Right atrium auricular region (tissue), 2 donors: ENCODE measurements around the gene WDFY3. TPM values are rescaled to one million over a fixed set of nuclear protein-coding genes. Genes with fewer than 3 reads are reported as not detected.

Source experiments
- DNase-seq: peaks from one replicate; pipeline ENCODE4 v3.0.0-alpha.2; 2019; ENCODE audit warnings: low spot score
- H3K27ac ChIP-seq, 2 donors: fragments of 200-600 bp; sonication (generic); 1 replicate in 1 of 2; 2 replicates in 1 of 2; pipeline ENCODE4 v1.5.1; 2016 to 2019
- H3K27me3 ChIP-seq, 2 donors: fragments of 200-600 bp; sonication (generic); one replicate each; pipeline versions ENCODE4 v1.5.1 to v1.6.0; 2017 to 2019
- H3K36me3 ChIP-seq: fragments of 200-600 bp; sonication (generic); one replicate; pipeline ENCODE4 v1.5.1; 2016
- H3K4me1 ChIP-seq, 2 donors: fragments of 200-600 bp; sonication (generic); one replicate each; pipeline versions ENCODE4 v1.5.1 to v1.6.0; 2017 to 2019
- H3K4me3 ChIP-seq, 2 donors: fragments of 200-600 bp; sonication (generic); 1 replicate in 1 of 2; 2 replicates in 1 of 2; pipeline ENCODE4 v1.5.1; 2017 to 2019; ENCODE audit warnings: mild to moderate bottlenecking in 1 of 2, moderate library complexity in 1 of 2
- H3K9me3 ChIP-seq, 2 donors: fragments of 200-600 bp; sonication (generic); one replicate each; pipeline ENCODE4 v1.5.1; 2019
- total RNA-seq, 2 donors: library from RNA; depleted of rRNA; stranded (reverse); fragments of >200 nt; gene quantifications; one replicate each; pipeline ENCODE4 v1.1.0, GENCODE V29; 2016
- TF ChIP-seq, protein P1 (sequence below), 2 donors: fragments of 200-600 bp; sonication (generic); IDR thresholded peaks; one replicate each; pipeline ENCODE4 v1.5.1; 2019; ENCODE audit warnings: antibody characterized with exemption in 2 of 2

The WDFY3 gene
- total RNA-seq, 2 donors from 2014 or later = 27.6 to 40.0 TPM

DNA sequence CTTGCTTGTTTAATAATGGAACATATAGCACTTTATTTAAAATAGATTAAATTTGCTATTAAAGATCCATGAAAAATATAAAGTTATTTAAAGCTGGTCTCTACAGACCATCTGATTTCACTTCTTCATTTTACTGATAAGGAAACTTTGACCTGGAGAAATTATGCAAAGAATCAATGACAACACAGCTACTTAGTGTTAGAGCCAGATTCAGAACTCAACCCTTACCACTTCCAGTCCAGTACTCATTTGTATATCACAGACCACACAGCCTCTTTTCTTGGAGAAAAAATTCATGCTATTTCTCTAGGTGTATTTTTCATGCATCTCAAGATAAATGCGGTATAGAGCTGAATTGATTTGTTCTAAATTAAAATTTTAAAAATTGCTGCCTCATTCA, 34.0 kb downstream of the WDFY3 start:
- no peaks in the 10 kb centered on the region for H3K27me3 ChIP-seq
- no peak for DNase-seq
- H3K36me3 ChIP-seq = peaks cover 5% of the 10 kb centered on the region
- H3K4me1 ChIP-seq = peaks cover 0 to 22% of the 10 kb centered on the region in 2 donors
- TF ChIP-seq, protein P1, sequence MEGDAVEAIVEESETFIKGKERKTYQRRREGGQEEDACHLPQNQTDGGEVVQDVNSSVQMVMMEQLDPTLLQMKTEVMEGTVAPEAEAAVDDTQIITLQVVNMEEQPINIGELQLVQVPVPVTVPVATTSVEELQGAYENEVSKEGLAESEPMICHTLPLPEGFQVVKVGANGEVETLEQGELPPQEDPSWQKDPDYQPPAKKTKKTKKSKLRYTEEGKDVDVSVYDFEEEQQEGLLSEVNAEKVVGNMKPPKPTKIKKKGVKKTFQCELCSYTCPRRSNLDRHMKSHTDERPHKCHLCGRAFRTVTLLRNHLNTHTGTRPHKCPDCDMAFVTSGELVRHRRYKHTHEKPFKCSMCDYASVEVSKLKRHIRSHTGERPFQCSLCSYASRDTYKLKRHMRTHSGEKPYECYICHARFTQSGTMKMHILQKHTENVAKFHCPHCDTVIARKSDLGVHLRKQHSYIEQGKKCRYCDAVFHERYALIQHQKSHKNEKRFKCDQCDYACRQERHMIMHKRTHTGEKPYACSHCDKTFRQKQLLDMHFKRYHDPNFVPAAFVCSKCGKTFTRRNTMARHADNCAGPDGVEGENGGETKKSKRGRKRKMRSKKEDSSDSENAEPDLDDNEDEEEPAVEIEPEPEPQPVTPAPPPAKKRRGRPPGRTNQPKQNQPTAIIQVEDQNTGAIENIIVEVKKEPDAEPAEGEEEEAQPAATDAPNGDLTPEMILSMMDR (IDR thresholded peaks at IDR 0.05) = no peak
- no peaks in the 10 kb centered on the region for H3K9me3 ChIP-seq
- H3K27ac ChIP-seq = no peak overlapping the region
- H3K4me3 ChIP-seq = no peak overlapping the region

DNA sequence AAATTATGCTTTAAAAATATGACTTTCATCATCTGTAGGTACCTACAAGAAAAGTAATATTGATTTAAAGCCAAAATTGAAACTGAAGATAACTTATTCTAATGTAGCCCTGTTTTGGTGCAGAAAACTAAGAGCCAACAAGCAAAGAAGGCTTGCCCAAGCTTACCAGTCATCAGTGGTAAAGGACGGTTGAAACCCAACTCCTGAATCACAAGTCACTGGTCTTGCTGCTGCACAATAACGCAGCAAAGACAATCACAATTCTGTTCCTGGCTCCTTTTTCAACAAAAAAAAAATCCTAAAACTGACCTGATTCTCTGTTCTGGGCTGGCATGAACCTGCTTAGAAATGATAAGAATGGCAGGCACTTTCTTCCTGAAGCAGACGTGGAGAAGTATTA, 34.5 kb downstream of the WDFY3 start:
- no peak overlapping the region for H3K27ac ChIP-seq
- H3K27me3 ChIP-seq = no peaks in the 10 kb centered on the region
- TF ChIP-seq, protein P1 (IDR thresholded peaks at IDR 0.05) = no peak
- peaks cover 5% of the 10 kb centered on the region for H3K36me3 ChIP-seq
- no peak overlapping the region for H3K4me3 ChIP-seq
- peaks cover 0 to 17% of the 10 kb centered on the region in 2 donors for H3K4me1 ChIP-seq
- DNase-seq = no peak
- no peaks in the 10 kb centered on the region for H3K9me3 ChIP-seq

DNA sequence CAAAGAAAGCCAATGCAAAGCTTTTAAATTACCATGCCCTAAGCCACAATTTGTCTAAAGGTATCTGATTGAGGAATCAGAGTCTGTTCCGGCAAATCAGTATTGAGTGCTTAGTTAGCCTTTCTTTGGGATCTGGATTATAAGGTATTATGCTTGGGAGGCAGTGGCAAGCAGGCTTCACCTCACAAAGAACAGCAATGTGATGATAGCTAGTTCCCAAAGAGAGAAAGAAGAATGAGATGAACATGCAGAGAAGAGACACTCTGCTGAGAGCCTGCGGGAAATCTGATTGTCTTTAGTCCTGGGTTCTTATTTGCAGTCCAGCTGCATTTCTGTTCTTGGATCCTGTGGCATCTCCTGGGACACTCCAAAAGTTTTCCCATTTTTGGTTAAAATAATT, 35.2 kb downstream of the WDFY3 start:
- DNase-seq = no peak
- Histone ChIP-seq H3K27me3 (no peaks in the 10 kb centered on the region), H3K4me3 (no peak overlapping the region), H3K9me3 (no peaks in the 10 kb centered on the region), H3K4me1 (peaks cover 0 to 10% of the 10 kb centered on the region in 2 donors), H3K36me3 (peaks cover 5% of the 10 kb centered on the region), H3K27ac (no peak overlapping the region)
- TF ChIP-seq, protein P1 (IDR thresholded peaks at IDR 0.05) = no peak

DNA sequence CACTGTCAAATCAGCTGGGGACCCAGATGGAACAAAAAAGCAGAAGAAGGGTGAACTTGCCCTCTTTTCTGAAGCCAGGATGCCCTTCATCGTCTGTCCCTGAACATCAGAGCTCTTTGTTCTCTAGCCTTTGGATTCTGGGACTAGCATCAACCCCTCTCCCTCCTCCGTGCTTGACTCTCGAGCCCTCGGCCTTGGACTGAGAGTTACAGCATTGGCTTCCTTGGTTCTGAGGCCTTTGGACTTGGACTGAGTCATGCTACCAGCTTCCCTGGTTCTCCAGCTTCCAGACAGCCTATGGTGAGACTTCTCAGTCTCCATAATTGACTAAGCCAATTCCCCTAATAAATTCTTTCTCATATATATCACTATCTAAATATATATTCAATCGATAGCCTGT, 38.4 kb downstream of the WDFY3 start:
- Histone ChIP-seq H3K27me3 (no peaks in the 10 kb centered on the region), H3K9me3 (no peaks in the 10 kb centered on the region), H3K4me3 (no peak overlapping the region), H3K36me3 (peaks cover 5% of the 10 kb centered on the region), H3K27ac (no peak overlapping the region), H3K4me1 (peaks cover 0 to 9% of the 10 kb centered on the region in 2 donors)
- no peak for DNase-seq
- TF ChIP-seq, protein P1 (IDR thresholded peaks at IDR 0.05) = no peak

DNA sequence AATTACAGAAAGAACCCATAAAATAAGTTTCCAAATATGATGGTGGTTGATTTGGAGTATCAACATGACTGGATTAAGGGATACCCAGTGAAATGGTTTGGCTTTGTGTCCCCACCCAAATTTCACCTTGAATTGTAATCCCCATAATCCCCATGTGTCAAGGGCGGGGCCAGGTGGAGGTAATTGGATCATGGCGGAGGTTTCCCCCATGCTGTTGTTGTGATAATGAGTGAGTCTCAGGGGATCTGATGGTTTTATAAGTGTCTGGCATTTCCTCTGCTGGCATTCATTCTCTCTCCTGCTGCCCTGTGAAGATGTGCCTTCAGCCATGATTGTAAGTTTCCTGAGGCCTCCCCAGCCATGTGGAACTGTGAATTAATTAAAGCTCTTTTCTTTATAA, 39.1 kb downstream of the WDFY3 start:
- TF ChIP-seq, protein P1 (IDR thresholded peaks at IDR 0.05) = no peak
- no peak for DNase-seq
- peaks cover 0 to 6% of the 10 kb centered on the region in 2 donors for H3K4me1 ChIP-seq
- no peak overlapping the region for H3K27ac ChIP-seq
- no peaks in the 10 kb centered on the region for H3K27me3 ChIP-seq
- peaks cover 5% of the 10 kb centered on the region for H3K36me3 ChIP-seq
- H3K4me3 ChIP-seq = no peak overlapping the region
- no peaks in the 10 kb centered on the region for H3K9me3 ChIP-seq

DNA sequence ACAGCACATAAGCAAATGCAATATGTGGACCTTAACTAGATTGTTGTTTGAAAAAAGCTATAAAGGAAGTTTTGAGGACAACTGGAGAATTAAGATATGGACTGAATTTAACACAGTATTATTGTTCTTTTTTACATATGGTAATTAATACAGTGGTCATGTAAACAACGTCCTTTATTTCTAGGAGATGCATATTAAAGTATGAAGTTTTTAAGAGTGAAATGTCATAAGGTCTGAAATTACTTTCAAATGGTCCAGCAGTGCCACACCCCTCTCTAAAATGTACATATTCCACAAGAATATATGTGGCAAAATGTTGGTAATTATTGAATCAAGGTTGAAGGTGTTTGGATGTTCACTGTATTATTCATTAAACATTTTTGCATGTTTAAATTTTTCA, 40.9 kb downstream of the WDFY3 start:
- no peak for DNase-seq
- Histone ChIP-seq H3K27me3 (no peaks in the 10 kb centered on the region), H3K27ac (no peak overlapping the region), H3K4me3 (no peak overlapping the region), H3K9me3 (no peaks in the 10 kb centered on the region), H3K4me1 (peaks cover 0 to 6% of the 10 kb centered on the region in 2 donors), H3K36me3 (no peaks in the 10 kb centered on the region)
- TF ChIP-seq, protein P1 (IDR thresholded peaks at IDR 0.05) = no peak
